NCI-H146 treated with DMSO at 0.1 percent for 48 hours (cell line): ENCODE results near the gene CDC42SE1.

Experiments
- DNase-seq: peaks from one replicate; lab custom pipeline; 2025; ENCODE audit not compliant: unreplicated experiment; lab: John Stamatoyannopoulos, UW

Gene CDC42SE1

DNA sequence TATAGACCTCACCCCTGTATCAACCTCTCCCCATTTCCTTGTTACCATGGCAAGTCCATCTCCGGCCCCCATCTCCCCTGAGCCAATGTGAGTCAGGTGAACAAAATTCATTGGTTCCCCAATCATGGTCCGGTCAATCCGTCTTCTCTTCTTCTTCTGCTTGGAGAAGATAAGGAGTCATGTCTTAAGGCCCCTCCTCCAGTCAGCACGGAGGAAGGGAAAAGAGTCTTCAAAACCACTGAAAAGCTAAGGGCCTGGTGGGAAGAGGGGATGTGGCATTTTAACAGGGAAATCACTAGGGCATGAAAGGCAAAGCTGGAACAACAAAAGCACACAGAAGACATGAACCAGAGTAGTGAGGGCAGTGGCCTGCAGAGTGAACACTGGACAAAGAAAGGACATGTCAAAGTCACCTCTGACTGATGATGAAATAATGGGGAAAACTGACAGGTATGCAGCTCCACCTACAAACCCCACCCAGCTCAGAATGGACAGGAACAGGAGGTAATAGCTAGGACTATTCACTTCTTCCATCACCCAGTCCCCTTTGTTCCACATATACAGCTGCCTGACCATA lies 4.4 kb downstream of the CDC42SE1 start:
- no peak for DNase-seq

DNA sequence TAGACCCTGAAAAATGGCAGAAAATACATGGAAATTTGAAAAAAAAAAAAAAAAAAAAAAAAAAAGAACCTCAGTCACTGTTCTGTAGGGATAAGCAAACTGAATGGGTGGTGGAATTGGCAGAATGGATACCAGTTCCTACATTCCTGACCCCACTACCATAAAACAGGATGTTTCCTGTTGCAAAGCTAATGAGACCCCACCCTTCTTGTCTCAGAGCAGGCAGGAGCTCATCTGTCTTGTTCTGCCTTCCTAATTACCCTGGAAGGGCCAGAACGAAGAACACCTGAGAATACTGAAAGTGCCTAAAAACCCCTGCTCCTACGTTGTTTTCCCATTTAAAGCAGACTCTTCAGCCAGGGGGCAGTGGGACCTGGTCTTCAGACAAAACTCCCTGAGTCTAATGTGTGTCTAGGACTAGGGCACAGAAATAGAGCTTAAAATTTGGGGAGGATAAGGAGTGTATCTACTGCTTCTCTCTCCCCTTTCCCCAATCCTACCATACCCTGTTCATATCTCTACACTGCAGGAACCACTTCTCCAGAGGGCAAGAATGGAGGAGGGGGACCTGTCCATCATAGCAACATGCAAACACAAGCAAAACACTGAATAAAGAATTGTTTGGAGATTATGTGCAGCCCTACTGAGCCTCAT lies 7.9 kb downstream of the CDC42SE1 start:
- DNase-seq: no peak

DNA sequence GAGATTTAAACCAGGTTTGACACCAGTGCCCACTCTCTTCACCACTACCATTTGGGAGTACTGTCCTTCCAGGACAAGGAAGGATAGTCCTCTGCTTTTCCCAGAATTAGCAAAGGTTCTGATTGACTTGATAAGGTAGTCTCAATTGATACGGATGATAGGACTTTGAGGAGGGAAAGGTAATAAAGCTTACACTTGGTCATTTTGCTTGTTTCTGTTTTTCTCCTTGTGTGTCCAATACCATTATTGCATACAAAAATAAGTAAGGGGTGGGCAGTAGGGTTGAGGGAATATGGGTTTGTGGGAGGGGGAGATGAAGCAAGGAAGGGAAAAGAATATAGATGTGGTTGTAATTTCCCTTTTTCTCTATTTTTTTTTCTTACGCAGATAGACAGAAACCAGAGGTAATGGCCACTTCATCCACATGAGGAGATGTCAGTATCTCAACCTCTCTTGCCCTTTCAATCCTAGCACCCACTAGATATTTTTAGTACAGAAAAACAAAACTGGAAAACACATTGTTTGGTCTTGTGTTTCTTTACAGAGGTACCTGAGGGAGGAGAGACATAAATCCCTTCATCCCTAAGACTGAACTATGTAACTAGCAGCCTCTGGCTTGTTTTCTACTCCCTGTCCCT lies 9.3 kb downstream of the CDC42SE1 start:
- DNase-seq: no peak

DNA sequence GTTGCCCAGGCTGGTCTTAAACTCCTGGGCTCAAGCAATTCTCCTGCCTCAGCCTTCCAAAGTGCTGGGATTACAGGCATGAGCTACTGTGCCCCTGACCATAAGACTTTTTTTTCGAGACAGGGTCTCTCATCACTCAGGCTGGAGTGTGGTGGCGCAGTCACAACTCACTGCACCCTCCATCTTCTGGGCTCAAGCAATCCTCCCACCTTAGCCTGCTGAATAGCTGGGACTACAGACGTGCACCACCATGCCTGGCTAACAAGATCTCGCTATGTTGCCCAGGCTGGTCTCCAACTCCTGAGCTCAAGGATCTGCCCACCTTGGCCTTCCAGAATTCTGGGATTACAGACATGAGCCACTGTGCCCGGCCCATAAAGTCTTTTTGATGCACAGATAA lies 10.0 kb downstream of the CDC42SE1 start:
- DNase-seq: no peak

DNA sequence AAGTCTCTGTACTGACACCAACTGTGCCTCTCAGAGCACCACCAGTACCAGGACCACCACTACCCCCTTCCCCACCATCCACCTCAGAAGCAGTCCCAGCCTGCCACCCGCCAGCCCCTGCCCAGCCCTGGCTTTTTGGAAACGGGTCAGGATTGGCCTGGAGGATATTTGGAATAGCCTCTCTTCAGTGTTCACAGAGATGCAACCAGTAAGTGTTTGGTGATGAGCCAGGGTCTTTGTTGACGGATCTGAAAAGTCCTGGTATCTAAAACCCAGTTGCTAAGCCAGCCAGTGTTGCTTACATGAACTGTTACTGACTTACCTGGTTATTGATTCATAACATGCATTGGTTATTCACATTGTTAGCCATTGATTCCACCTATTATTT lies 10.8 kb downstream of the CDC42SE1 start:
- no peak for DNase-seq

DNA sequence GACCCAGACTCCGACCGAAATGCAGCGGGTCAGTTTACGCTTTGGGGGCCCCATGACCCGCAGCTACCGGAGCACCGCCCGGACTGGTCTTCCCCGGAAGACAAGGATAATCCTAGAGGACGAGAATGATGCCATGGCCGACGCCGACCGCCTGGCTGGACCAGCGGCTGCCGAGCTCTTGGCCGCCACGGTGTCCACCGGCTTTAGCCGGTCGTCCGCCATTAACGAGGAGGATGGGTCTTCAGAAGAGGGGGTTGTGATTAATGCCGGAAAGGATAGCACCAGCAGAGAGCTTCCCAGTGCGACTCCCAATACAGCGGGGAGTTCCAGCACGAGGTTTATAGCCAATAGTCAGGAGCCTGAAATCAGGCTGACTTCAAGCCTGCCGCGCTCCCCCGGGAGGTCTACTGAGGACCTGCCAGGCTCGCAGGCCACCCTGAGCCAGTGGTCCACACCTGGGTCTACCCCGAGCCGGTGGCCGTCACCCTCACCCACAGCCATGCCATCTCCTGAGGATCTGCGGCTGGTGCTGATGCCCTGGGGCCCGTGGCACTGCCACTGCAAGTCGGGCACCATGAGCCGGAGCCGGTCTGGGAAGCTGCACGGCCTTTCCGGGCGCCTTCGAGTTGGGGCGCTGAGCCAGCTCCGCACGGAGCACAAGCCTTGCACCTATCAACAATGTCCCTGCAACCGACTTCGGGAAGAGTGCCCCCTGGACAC lies 11.3 kb downstream of the CDC42SE1 start:
- DNase-seq: peak; percentile 41

DNA sequence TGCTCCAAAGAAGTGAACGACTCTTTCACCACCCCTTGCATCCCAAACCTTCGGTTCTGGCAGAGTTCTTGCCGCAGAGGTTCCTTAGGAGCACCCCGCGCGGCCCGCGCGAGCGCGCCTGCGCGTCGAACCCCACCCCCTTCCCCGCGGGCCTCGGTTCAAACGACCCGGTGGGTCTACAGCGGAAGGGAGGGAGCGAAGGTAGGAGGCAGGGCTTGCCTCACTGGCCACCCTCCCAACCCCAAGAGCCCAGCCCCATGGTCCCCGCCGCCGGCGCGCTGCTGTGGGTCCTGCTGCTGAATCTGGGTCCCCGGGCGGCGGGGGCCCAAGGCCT lies 11.9 kb downstream of the CDC42SE1 start, which contains the start of gene C1orf56:
Gene C1orf56 (plus strand): TSS at position 161 of the 334 bp plus-strand sequence. CDS start 97 bp downstream, at position 258.
- DNase-seq: peak; percentile 77

DNA sequence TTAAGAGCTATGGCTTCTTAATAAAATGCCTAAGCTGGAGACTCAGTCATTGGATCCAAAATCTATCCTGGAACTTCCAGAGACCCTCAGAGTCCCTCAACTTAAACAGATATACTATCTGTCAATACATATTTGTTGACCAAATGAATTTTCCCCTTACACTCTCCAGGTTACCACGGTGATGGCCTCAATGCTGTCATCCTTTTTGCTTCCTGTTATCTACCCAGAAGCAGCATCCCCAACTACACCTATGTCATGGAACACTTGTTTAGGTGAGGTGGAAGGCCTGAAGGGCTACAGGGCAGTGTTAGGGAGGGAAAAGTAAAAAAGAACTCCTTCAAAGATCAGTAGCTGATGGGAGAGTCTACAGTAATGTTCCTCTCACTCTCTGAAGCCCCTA lies 16.3 kb downstream of the CDC42SE1 start:
- no peak for DNase-seq

DNA sequence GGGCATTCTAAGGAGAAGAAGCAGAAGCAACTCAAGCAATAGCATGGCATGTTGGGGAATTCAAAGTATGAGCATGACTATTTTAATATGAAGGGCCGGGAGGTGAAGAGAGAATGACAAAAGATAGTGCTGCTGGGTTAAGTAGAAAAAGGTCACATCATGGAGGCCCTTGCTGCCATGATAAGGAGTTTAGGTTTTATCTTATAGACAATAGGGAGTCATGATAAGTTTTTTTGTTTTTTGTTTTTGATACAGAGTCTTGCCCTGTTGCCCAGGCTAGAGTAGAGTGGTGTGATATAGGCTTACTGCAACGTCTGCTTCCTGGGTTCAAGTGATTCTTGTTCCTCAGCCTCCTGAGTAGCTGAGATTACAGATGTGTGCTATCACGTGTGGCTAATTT lies 19.9 kb downstream of the CDC42SE1 start:
- no peak for DNase-seq

DNA sequence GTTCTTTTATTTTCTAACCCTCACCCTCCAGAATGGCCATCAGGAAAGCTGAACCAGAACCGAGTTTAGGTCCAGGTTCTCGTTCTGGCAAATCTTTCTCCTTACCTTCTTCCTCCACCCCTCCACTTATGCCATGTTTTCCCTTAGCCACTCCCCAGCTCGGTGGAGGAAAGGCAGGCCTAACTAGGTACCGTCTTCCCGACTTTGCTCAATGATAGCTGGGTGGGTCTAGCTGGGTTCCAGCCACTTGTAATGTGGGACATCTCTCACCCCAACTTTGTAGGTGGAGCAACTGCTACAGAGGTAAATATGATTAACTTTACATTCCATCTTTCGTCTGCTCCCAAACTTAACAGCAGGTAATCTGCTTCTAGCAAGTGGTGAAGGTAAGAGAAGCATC lies 22.4 kb downstream of the CDC42SE1 start:
- DNase-seq: no peak

DNA sequence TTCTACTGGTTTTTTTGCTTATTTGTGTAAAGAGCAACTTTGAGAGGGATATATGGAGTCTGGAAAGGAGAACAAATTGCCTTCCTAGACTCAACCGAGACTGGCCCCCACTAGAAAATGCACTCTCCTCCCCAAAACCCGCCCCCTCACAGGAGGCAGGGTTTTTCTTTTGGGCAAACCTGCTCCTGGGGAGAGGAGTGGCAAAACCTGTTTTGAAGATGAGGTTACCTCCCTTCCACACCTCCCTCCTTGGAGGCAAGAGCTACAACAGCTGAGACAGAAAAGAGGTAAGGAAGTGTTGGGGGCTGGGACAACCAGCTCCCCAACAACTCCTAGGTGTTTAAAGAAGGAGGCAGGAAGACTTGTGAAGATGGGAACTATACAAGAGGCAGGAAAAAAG lies 23.1 kb downstream of the CDC42SE1 start, which contains the start of gene BNIPL:
Gene BNIPL (plus strand): TSS at position 231 of the 400 bp plus-strand sequence. CDS start 140 bp downstream, at position 371.
- no peak for DNase-seq

DNA sequence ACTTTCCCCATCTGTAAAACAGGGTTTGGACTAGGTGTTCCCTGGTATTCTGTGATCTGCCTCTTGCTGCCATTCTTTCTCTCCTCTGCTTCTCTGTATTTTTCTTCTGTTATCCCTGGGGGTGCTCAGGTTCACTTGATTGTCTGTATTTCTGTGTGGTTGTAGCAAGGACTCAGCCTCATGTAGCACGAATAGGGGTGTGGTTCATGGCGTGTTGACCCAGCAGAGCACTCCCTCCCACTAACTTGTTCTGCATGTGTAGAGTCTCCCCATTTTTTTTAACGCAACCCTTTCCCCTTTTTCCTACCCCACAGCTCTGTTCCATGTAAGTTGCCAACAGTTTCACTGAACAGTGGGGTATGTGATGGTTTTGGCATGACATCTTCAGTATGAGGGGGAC lies 24.3 kb downstream of the CDC42SE1 start:
- DNase-seq: no peak

DNA sequence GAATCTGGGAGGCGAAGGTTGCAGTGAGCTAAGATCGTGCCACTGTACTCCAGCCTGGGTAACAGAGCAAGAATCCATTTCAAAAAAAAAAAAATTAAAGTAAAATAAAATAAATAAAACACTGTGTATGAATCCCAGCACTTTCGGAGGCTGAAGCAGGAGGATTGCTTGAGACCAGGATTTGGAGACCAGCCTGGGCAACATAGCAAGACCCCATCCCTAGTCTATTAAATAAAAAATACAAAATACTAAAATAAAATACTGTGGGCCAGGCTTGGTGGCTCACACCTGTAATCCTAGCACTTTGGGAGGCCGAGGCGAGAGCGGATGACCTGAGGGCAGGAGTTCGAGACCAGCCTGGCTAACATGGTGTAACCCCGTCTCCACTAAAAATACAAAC lies 27.3 kb downstream of the CDC42SE1 start:
- DNase-seq: no peak

DNA sequence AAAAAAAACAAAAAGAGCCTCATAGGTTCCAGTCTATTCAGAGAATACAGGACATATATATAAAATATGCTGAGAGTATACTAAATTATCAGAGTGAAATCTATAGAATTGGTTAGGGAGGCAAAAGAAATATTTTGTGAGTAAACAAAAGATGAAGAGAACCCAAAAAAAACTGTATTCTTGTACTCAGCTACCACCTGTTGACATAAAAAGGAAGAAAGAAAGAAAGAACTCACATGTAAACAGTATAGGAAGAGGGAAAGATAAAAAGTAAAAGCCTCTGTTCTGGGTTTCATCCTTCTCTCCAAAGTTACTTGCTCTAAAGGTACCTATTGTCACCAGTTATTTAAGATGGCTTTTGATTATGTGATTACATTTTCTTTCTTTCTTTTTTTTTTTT lies 33.0 kb downstream of the CDC42SE1 start:
- no peak for DNase-seq

DNA sequence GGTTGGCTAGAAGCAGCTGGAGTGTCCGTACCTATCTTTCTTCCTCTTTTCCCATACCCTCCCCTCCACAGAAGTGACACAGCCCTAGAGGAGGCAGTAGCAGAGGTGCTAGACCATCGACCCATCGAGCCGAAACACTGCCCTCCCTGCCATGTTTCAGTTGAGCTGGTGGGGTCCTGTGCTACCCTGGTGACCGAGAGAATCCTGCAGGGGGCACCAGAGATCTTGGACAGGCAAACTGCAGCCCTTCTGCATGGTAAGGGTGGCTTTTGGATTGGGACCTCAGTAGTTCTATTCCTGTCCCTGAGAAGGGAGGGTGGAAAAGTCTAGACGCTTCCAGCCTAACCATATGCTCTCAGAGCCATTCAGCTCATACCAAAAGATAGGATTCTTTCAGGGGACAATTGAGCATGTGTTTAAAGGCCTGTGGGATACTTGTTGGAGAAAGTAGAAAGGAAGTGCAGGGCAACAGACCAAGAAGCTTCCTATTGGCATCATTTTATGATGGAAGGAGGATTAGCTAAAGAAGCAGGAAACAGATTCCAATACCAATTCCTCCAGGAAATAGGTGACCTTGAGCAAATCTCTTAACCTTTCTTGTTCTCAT lies 34.8 kb downstream of the CDC42SE1 start:
- DNase-seq: peak; percentile 52

DNA sequence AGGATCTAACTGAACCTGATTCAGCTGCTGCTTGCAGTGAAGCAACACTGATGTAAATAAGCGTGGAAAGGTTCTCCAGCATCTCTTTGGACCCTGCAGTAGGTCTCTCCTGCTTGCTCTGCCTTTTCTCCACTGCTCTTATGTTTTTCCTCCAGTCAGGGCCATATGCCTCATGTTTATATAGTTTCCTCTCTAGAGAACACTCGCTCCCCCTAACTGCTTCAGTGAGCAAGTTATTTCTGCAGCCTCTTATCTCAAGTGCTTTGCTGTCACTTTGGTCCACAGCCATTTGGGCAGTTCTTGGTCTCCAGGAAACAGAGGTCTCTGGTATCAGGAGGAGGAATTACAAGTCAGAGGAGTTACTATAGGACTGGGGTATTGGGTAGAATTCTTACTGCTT lies 45.9 kb downstream of the CDC42SE1 start:
- no peak for DNase-seq

DNA sequence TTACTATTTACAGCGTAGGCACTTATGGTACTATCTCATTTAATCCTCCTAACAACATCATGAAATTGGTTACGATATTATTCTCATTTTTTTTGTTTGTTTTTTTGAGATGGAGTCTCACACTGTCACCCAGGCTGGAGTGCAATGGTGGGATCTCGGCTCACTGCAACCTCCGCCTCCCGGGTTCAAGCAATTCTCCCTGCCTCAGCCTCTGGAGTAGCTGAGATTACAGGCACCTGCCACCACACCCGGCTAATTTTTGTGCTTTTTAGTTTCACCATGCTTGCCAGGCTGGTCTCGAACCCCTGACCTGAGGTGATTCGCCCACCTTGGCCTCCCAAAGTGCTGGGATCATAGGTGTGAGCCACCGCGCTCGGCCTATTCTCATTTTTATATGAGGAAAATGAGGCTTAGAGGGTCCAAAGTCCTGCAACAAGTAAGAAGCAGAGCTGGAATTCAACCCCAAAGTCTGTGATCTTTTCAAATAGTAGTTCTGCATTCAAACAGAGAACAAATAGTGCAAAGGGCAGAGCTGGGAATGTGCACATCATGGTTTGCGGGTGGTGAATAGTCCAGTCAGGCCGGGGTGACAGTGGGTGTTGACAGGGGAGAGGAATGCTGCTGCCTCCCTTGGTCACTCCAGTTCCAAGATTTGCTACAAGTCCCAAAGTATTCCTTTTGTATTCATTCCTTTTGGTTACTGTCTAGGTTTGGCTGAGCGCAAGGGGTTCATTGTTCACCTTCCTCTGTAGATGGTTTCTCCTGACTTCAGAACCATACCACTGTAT lies 46.5 kb downstream of the CDC42SE1 start:
- DNase-seq: no peak

DNA sequence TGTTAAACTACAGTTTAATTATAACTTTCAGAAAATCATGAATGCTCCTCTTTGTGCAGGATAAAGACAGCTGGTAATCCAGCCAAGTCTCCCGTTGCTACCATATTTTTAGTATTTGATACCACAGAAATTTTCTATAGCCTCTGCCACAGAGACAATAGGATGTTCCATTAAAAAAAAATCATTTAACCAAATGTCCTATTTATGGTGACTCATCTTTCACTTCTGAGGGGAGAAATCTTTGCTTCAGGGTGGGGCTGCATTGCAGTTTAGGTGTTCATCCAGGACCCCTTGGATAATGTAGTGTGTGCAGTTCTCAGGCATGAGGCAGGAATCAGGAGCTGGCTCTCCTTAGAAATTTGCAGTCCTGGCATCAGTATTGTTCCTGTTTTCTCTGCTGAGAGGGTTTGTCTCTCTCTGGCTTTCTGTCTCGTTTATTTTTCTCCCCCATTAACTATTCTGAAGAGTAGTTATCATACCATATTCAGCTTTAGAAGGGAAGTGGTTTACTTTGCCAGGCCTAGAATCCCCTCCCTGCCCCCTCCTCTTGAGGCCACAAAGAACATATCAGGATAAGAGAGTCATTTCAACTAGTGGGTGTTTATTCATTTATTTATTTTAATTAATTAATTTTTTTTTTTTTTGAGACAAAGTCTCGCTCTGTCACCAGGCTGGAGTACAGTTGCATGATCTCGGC lies 48.1 kb downstream of the CDC42SE1 start:
- no peak for DNase-seq

DNA sequence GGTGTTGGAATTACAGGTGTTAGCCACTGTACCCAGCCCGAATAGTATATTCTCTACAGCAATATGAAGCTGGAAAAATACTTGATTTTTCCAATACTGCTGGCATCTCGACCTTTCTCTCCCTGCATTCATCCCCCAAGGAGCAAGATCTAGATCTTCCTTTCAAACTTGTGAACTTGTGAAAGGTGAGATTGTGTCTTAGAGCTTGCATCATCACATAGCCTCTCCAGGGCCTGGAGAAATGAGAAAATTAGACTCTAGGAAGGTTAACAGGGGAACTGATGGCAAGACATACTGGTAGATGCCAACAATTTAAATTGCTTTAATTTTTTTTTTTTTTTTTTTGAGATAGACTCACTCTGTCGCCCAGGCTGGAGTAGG lies 49.1 kb downstream of the CDC42SE1 start:
- DNase-seq: no peak

DNA sequence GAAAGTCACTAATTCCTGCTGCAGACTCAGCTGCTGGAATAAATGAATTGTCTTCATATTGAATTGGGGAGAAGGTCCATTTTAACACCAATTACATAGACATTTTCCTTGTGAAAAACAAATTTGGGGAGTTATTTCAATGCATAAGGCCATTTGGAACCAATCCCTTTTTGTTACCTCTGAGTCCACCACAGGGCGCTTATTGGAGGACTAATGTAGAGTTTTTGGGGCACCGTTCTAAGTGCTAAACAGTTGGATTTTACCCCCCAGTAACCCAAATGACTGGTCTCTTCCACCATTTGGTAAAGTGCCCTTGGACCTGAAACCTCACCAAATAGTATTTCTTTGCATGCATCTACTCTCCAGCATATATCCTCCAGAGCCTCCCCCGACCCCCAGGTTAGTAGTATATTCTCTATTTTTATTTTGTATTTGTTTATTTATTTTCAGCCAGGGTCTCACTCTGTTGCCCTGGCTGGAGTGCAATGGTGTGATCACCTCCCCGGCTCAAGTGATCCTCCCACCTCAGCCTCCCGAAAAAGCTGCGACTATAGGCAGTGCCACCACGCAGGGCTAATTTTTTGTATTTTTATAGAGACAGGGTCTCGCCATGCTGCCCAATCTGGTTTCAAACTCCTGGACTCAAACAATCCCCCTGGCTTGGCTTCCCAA lies 49.6 kb downstream of the CDC42SE1 start:
- DNase-seq: no peak
